Heart right ventricle (tissue), 16 donors: Measurements from ENCODE around the gene ASB1. TPM values are rescaled to one million over a fixed set of nuclear protein-coding genes. Genes with fewer than 3 reads are reported as not detected.

Experiments used
- ATAC-seq, 8 donors: fragments of 200-7000 bp; cut with Tn5 transposase; one replicate each; pipeline ENCODE4 v1.9.1; 2020; ENCODE audit warnings: mild to moderate bottlenecking in 8 of 8, moderate library complexity in 8 of 8, moderate number of reproducible peaks in 1 of 8
- DNase-seq, 2 donors: peaks; one replicate each; pipeline ENCODE4 v3.0.0-alpha.2; 2020
- H3K27ac ChIP-seq, 10 donors: fragments of 200-600 bp; sonication (generic) in 2 of 10; one replicate each; pipeline versions ENCODE4 v1.5.0 to v1.8.0; 2020 to 2022; ENCODE audit warnings: mild to moderate bottlenecking in 3 of 10
- H3K27me3 ChIP-seq, 7 donors: fragments of 200-600 bp; one replicate each; pipeline ENCODE4 v1.8.0; 2021 to 2022; ENCODE audit warnings: mild to moderate bottlenecking in 2 of 7
- H3K36me3 ChIP-seq, 9 donors: fragments of 200-600 bp; sonication (generic) in 1 of 9; one replicate each; pipeline versions ENCODE4 v1.5.0 to v1.8.0; 2020 to 2022; ENCODE audit warnings: mild to moderate bottlenecking in 2 of 9
- H3K4me1 ChIP-seq, 9 donors: fragments of 200-600 bp; sonication (generic) in 1 of 9; one replicate each; pipeline versions ENCODE4 v1.5.0 to v1.8.0; 2020 to 2022; ENCODE audit warnings: mild to moderate bottlenecking in 4 of 9
- H3K4me3 ChIP-seq, 10 donors: fragments of 200-600 bp; sonication (generic) in 2 of 10; one replicate each; pipeline versions ENCODE4 v1.5.0 to v1.8.0; 2020 to 2022; ENCODE audit warnings: mild to moderate bottlenecking in 7 of 10, moderate library complexity in 2 of 10
- H3K9me3 ChIP-seq, 11 donors: fragments of 200-600 bp in 10 of 11; sonication (generic) in 2 of 11; one replicate each; pipeline versions ENCODE4 v1.5.0 to v1.8.0; 2013 to 2022; ENCODE audit warnings: mild to moderate bottlenecking in 2 of 11, control low read depth in 1 of 11, moderate library complexity in 1 of 11
- CTCF ChIP-seq, 9 donors: fragments of 200-600 bp; sonication (generic) in 2 of 9; IDR thresholded peaks; one replicate each; pipeline versions ENCODE4 v1.5.0 to v1.8.0; 2021 to 2022; ENCODE audit warnings: antibody characterized with exemption in 9 of 9, mild to moderate bottlenecking in 5 of 9, moderate library complexity in 1 of 9
- WGBS, 2 donors: extraction: QIAGEN DNeasy Blood & Tissue Kit; methylation state at CpG; one replicate each; pipeline ENCODE4 v1.1.7; 2013; ENCODE audit warnings: inconsistent platforms in 1 of 2; 5-methylcytosine and 5-hydroxymethylcytosine counted together
- intact Hi-C, 10 donors: fragments of 100-400 bp; cut with DNase I; formaldehyde crosslinking; loops; one replicate each; pipeline versions ENCODE4 v1.11.1 to v1.14.2; 2022
- polyA plus RNA-seq, 2 donors: library from polyadenylated mRNA; stranded (reverse); fragments of 200-250 nt; gene quantifications; one replicate each; pipeline ENCODE4 v1.2.3, GENCODE V29; 2013
- total RNA-seq, 10 donors: library from RNA; stranded (reverse); fragmentation: NEBNext Ultra II Directional in 3 of 10; extraction: Animal tissue kit (Norgen Biotek cat#: 25700) in 3 of 10; gene quantifications; one replicate each; pipeline versions ENCODE4 v1.2.1 to v1.2.4, GENCODE V29; 2021 to 2023
- donor health status: Arrhythmogenic right ventricular cardiomyopathy.
- donor health status: ischemic (EF 13 %, LVEDD 7.1; RV severe dilation, severe dysfunction).
- donor health status: healthy with polysubstance abuse.
- donor health status: DM: no; HTN: yes; CAD: no.
- donor health status: DM: no; HTN: no; CAD: no.
- donor health status: ischemic (EF 25% LVEDD 6.9; RV normal size, moderate dysfunction).
- donor health status: ischemic (EF 25% LVEDD 5.7; RV mildly dilated, moderate dysfunction).
- donor health status: healthy.
- donor health status: DM: yes; HTN: yes; CAD: no.
- donor health status: Ischemic cardiomyopathy.
- donor health status: ischemic (EF 35%, LVEDD 5.7; RV mildly dilated, moderate dysfunction).
- donor health status: nonischemic (EF 11% LVEDD 7.7; RV severe dilation, severe dysfunction).
- donor health status: DM: yes; HTN: yes; CAD: no.
- donor health status: PGD.
- donor health status: ischemic (EF 29% LVEDD 5.4; RV normal size, mild dysfunction).
- donor health status: nonischemic (EF 23%, LVEDD 6.1; RV moderate dilation, normal function).

The ASB1 gene
- total and polyA plus RNA-seq, 12 donors = 31.4 to 61.5 (median 49.5) TPM

- Histone ChIP-seq H3K4me3 (no peak overlapping the region), H3K9me3 (peaks cover 0 to 15% (median 0%) of the 10 kb centered on the region in 11 donors), H3K27ac (no peak overlapping the region), H3K4me1 (peaks cover 0 to 28% (median 14%) of the 10 kb centered on the region in 9 donors), H3K27me3 (peaks cover 0 to 5% (median 0%) of the 10 kb centered on the region in 7 donors), H3K36me3 (peaks cover 0 to 70% (median 13%) of the 10 kb centered on the region in 9 donors)
- intact Hi-C loops = no loop called here
- ATAC-seq (no peak), DNase-seq (no peak)
- no peak for TF ChIP-seq CTCF (IDR thresholded peaks at IDR 0.05)
- WGBS, 2 donors = 91 to 93% methylated on average over 24 of the region's 24 CpGs
Observed at GRCh38 chr2:238434846-238435751, 8.4 kb downstream of the ASB1 start.

GRCh38 chr2:238435752-238436096 is 9.0 kb downstream of the ASB1 start:
- H3K36me3 ChIP-seq = peaks cover 0 to 68% (median 13%) of the 10 kb centered on the region in 9 donors
- 95 to 96% methylated on average over 20 of the region's 20 CpGs for WGBS, 2 donors
- no peak for TF ChIP-seq CTCF (IDR thresholded peaks at IDR 0.05)

GRCh38 chr2:238438856-238439849 is 12.4 kb downstream of the ASB1 start:
- 35 to 47% methylated on average over 24 of the region's 24 CpGs for WGBS, 2 donors
- Histone ChIP-seq H3K27ac (peak overlapping the region; percentile 14 to 77 (median 67)), H3K4me1 (peaks cover 0 to 43% (median 29%) of the 10 kb centered on the region in 9 donors), H3K9me3 (no peaks in the 10 kb centered on the region), H3K27me3 (peaks cover 0 to 7% (median 0%) of the 10 kb centered on the region in 7 donors), H3K36me3 (peaks cover 0 to 65% (median 13%) of the 10 kb centered on the region in 9 donors), H3K4me3 (peak overlapping the region in 7 of 10 donors; percentile 4 to 37 (median 19))
- DNase-seq = no peak
- no peak for TF ChIP-seq CTCF (IDR thresholded peaks at IDR 0.05)
- peak; percentile 49 to 92 (median 74) for ATAC-seq
- intact Hi-C loops = no loop called here

More at GRCh38 chr2:238435752-238436096, 9.0 kb downstream of the ASB1 start:
- Histone ChIP-seq H3K27ac (no peak overlapping the region), H3K4me3 (no peak overlapping the region), H3K27me3 (peaks cover 0 to 5% (median 0%) of the 10 kb centered on the region in 7 donors), H3K9me3 (peaks cover 0 to 8% (median 0%) of the 10 kb centered on the region in 11 donors), H3K4me1 (peaks cover 0 to 33% (median 21%) of the 10 kb centered on the region in 9 donors)
- DNase-seq (no peak), ATAC-seq (no peak)
- intact Hi-C loops = no loop called here

GRCh38 chr2:238439917-238440316 is 13.2 kb downstream of the ASB1 start:
- Histone ChIP-seq H3K4me3 (peak overlapping the region in 6 of 10 donors; percentile 4 to 37 (median 20)), H3K9me3 (no peaks in the 10 kb centered on the region), H3K27me3 (peaks cover 0 to 10% (median 0%) of the 10 kb centered on the region in 7 donors), H3K4me1 (peaks cover 0 to 43% (median 29%) of the 10 kb centered on the region in 9 donors), H3K36me3 (peaks cover 0 to 65% (median 18%) of the 10 kb centered on the region in 9 donors), H3K27ac (peak overlapping the region; percentile 14 to 77 (median 67))
- no peak for TF ChIP-seq CTCF (IDR thresholded peaks at IDR 0.05)
- intact Hi-C loops = loop anchor here in 1 of 10 donors (10.0 kb wide), 1 partner anchor 45 kb away; no protein-coding TSS in a partner anchor
- DNase-seq = no peak
- ATAC-seq = no peak
- 55 to 64% methylated on average over 2 of the region's 2 CpGs for WGBS, 2 donors
